Gastrocnemius medialis (tissue), 4 donors: Measurements from ENCODE around the gene TMCO4. TPM values are rescaled to one million over a fixed set of nuclear protein-coding genes. Genes with fewer than 3 reads are reported as not detected.

ENCODE experiments used
- ATAC-seq, 2 donors: fragments of 150-250 bp; one replicate each; pipeline ENCODE4 v1.9.1; 2016
- DNase-seq, 2 donors: peaks; one replicate each; pipeline ENCODE4 v3.0.0-alpha.2; 2019
- H3K27ac ChIP-seq, 4 donors: fragments of 200-600 bp; sonication (generic); 1 replicate in 1 of 4; 2 replicates in 3 of 4; pipeline ENCODE4 v1.5.1; 2016 to 2018; ENCODE audit warnings: mild to moderate bottlenecking in 2 of 4, moderate library complexity in 1 of 4
- H3K27me3 ChIP-seq, 3 donors: fragments of 200-600 bp; sonication (generic) in 2 of 3; 1 replicate in 1 of 3; 2 replicates in 2 of 3; pipeline versions ENCODE4 v1.5.1 to v1.6.0; 2016 to 2019; ENCODE audit warnings: mild to moderate bottlenecking in 1 of 3, moderate library complexity in 1 of 3
- H3K36me3 ChIP-seq, 2 donors: fragments of 200-600 bp; sonication (generic) in 1 of 2; one replicate each; pipeline ENCODE4 v1.5.1; 2017 to 2018
- H3K4me1 ChIP-seq, 2 donors: fragments of 200-600 bp; sonication (generic) in 1 of 2; one replicate each; pipeline ENCODE4 v1.5.1; 2016 to 2017; ENCODE audit warnings: mild to moderate bottlenecking in 2 of 2
- H3K4me3 ChIP-seq, 4 donors: fragments of 200-600 bp; sonication (generic) in 3 of 4; 1 replicate in 1 of 4; 2 replicates in 3 of 4; pipeline ENCODE4 v1.5.1; 2016 to 2019; ENCODE audit warnings: mild to moderate bottlenecking in 2 of 4
- H3K9me3 ChIP-seq, 3 donors: fragments of 200-600 bp; sonication (generic) in 2 of 3; 1 replicate in 1 of 3; 2 replicates in 2 of 3; pipeline ENCODE4 v1.5.1; 2016 to 2019
- POLR2A ChIP-seq, 2 donors: fragments of 450-650 bp; IDR thresholded peaks; one replicate each; pipeline ENCODE4 v1.6.1; 2017; ENCODE audit warnings: antibody characterized with exemption in 2 of 2, mild to moderate bottlenecking in 2 of 2, moderate library complexity in 2 of 2
- in situ Hi-C, 4 donors: fragments of 200-750 bp; cut with MboI; loops; one replicate each; pipeline versions ENCODE4 v1.15.0 to v1.8.0; 2017; ENCODE audit warnings: low sequenced_read_pairs in 4 of 4
- intact Hi-C: fragments of 100-400 bp; cut with DNase I; formaldehyde crosslinking; loops from one replicate; pipeline ENCODE4 v1.15.1; 2023; ENCODE audit warnings: low total_unique reads
- total RNA-seq, 4 donors: library from RNA; depleted of rRNA; stranded (reverse); fragments of >200 nt; gene quantifications; one replicate each; pipeline versions ENCODE4 v1.1.0 to v1.2.3, GENCODE V29; 2016
- TF ChIP-seq, protein P1 (sequence below), 5 experiments: fragments of 450-650 bp in 3 of 5; fragments of 200-600 bp in 2 of 5; sonication (generic) in 2 of 5; IDR thresholded peaks in 4 of 5; conservative IDR thresholded peaks in 1 of 5; 1 replicate in 4 of 5; 2 replicates in 1 of 5; pipeline ENCODE4 v1.5.1; 2016 to 2019; ENCODE audit warnings: antibody characterized with exemption in 5 of 5, mild to moderate bottlenecking in 3 of 5, moderate library complexity in 3 of 5

The TMCO4 gene
- total RNA-seq, 4 donors from 2014 or later, result 0.95 to 3.9 (median 2.4) TPM

DNA sequence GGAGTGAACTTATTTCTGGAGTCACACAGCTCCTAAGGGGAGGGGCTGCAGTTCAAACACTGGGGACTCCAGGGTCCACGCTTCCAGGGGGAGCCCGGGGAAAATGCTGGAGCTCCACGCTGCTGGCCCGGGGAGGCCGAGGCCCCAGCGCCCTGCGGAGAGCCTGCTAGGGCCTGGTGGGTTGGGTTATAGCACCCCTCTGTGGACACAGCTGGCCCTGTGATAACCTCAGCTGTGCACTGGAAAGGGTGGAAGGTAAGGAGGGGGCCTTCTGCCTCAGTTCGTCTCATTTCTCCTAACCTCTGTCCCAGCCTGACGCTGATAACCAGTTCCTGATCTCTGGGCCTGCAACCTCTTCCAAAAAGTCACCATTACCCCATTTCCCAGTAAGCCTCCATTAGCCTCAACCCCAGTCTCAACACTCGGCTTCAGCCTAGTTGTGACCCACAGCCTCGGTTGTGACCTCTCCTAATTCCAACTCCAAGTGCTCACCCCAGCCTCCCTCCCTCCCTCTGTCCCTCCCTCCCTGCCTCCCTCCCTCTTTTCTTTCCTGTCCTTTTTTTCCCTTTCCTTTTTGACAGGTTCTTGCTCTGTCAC lies 148.5 kb downstream of the TMCO4 start:
- Histone ChIP-seq H3K27ac (peak overlapping the region; percentile 61 to 79 (median 74)), H3K4me3 (peak overlapping the region in 1 of 4 donors; percentile 2), H3K4me1 (peaks cover 5 to 26% of the 10 kb centered on the region in 2 donors), H3K9me3 (no peaks in the 10 kb centered on the region), H3K27me3 (no peaks in the 10 kb centered on the region), H3K36me3 (no peaks in the 10 kb centered on the region)
- DNase-seq (peak in 1 of 2 donors; percentile 45), ATAC-seq (peak; percentile 53 to 67)
- in situ Hi-C loops, result loop anchor here in 3 of 4 donors (5.0 to 10.0 kb wide), 4 partner anchors 166 to 309 kb away; partner anchors contain the start of gene CAPZB (in 1 of the 3)
- TF ChIP-seq, protein P1, sequence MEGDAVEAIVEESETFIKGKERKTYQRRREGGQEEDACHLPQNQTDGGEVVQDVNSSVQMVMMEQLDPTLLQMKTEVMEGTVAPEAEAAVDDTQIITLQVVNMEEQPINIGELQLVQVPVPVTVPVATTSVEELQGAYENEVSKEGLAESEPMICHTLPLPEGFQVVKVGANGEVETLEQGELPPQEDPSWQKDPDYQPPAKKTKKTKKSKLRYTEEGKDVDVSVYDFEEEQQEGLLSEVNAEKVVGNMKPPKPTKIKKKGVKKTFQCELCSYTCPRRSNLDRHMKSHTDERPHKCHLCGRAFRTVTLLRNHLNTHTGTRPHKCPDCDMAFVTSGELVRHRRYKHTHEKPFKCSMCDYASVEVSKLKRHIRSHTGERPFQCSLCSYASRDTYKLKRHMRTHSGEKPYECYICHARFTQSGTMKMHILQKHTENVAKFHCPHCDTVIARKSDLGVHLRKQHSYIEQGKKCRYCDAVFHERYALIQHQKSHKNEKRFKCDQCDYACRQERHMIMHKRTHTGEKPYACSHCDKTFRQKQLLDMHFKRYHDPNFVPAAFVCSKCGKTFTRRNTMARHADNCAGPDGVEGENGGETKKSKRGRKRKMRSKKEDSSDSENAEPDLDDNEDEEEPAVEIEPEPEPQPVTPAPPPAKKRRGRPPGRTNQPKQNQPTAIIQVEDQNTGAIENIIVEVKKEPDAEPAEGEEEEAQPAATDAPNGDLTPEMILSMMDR (IDR thresholded peaks at IDR 0.05 in 4 of 5, conservative IDR thresholded peaks at IDR 0.05 in 1 of 5), result peak; percentile 64 to 80 (median 71)
- TF ChIP-seq POLR2A (IDR thresholded peaks at IDR 0.05), result no peak
- intact Hi-C loops, result loop anchor here (5.0 to 10.0 kb wide), 2 partner anchors 164 to 336 kb away; partner anchors contain the start of genes AKR7A2, CAPZB and SLC66A1

- TF ChIP-seq, protein P1 (IDR thresholded peaks at IDR 0.05 in 4 of 5, conservative IDR thresholded peaks at IDR 0.05 in 1 of 5), result no peak
- TF ChIP-seq POLR2A (IDR thresholded peaks at IDR 0.05), result no peak
- in situ Hi-C loops (loop anchor here in 3 of 4 donors (5.0 to 10.0 kb wide), 4 partner anchors 166 to 308 kb away; partner anchors contain the start of gene CAPZB (in 1 of the 3)), intact Hi-C loops (loop anchor here (5.0 to 10.0 kb wide), 2 partner anchors 163 to 336 kb away; partner anchors contain the start of genes AKR7A2, CAPZB and SLC66A1)
- Histone ChIP-seq H3K4me3 (peak overlapping the region in 1 of 4 donors; percentile 2), H3K4me1 (peaks cover 5 to 26% of the 10 kb centered on the region in 2 donors), H3K9me3 (no peaks in the 10 kb centered on the region), H3K27ac (peak overlapping the region; percentile 61 to 79 (median 74)), H3K27me3 (no peaks in the 10 kb centered on the region), H3K36me3 (no peaks in the 10 kb centered on the region)
- DNase-seq (no peak), ATAC-seq (peak in 1 of 2 donors; percentile 2)
These were observed 149.1 kb downstream of the TMCO4 start for GRCh38 chr1:19650416-19651140.

- ATAC-seq, result no peak
- Histone ChIP-seq H3K9me3 (no peaks in the 10 kb centered on the region), H3K27ac (peak overlapping the region; percentile 77 to 85 (median 82)), H3K36me3 (no peaks in the 10 kb centered on the region), H3K27me3 (peaks cover 5 to 11% (median 8%) of the 10 kb centered on the region in 3 donors), H3K4me3 (no peak overlapping the region), H3K4me1 (peaks cover 5 to 23% of the 10 kb centered on the region in 2 donors)
- no peak for DNase-seq
- in situ Hi-C loops, result no loop called here
- TF ChIP-seq, protein P1 (IDR thresholded peaks at IDR 0.05 in 4 of 5, conservative IDR thresholded peaks at IDR 0.05 in 1 of 5), result peak in 2 of 5 experiments; percentile 9 to 29
- TF ChIP-seq POLR2A (IDR thresholded peaks at IDR 0.05), result no peak
- intact Hi-C loops, result loop anchor here (5.0 kb wide), 1 partner anchor 51 kb away; a partner anchor contains a TSS
These were observed 151.0 kb downstream of the TMCO4 start for GRCh38 chr1:19648689-19649088.

- peaks cover 5 to 23% of the 10 kb centered on the region in 2 donors for H3K4me1 ChIP-seq
- H3K27me3 ChIP-seq, result peaks cover 10 to 16% (median 12%) of the 10 kb centered on the region in 3 donors
- TF ChIP-seq, protein P1 (IDR thresholded peaks at IDR 0.05 in 4 of 5, conservative IDR thresholded peaks at IDR 0.05 in 1 of 5), result no peak
- no peak for TF ChIP-seq POLR2A (IDR thresholded peaks at IDR 0.05)
- H3K9me3 ChIP-seq, result no peaks in the 10 kb centered on the region
- DNase-seq (no peak), ATAC-seq (no peak)
- no peaks in the 10 kb centered on the region for H3K36me3 ChIP-seq
- in situ Hi-C loops (no loop called here), intact Hi-C loops (loop anchor here (5.0 kb wide), 1 partner anchor 51 kb away; a partner anchor contains a TSS)
- H3K4me3 ChIP-seq, result no peak overlapping the region
- peak overlapping the region; percentile 77 to 85 (median 82) for H3K27ac ChIP-seq
These were observed 151.5 kb downstream of the TMCO4 start for GRCh38 chr1:19648239-19648638.
